ENCODE results near the gene NKAIN2.
"Not testable (repeated sequence)": the region's sequence is repeated elsewhere in the genome, so short reads cannot be mapped to it uniquely, and the experiment has no call there.

The NKAIN2 gene

DNA sequence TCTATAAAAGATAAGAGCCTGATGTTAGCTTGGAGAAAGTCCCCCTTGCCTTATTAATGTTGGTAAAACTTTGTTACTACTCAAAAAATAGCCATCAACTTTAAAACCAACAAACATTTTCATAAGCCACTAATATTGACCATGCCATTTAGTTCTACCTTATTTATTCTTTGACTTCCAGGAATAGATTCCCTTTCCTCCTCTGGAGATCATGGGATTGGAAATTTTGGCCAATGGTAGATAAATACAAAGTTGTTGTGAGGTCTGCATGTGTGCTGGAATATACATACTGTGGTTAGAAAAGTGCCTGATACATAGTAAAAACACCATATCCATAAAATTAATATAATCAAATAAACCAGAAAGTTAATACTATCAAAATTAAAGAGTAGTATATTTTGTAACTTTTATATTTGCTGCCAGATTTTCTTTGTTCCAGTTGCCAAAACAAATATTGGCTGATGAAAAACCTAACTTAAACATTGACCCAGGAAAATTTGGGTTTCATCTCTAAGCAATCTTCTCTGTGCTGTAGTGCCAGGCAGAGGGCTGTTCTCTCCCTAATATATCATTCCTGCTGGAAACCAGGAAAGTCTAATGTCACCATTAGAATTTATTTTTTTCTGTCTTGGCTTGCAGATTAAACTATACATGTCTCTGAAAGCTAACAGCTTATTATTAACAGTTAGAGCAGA lies 169.1 kb downstream of the NKAIN2 start:
- DNase-seq: no peak

DNA sequence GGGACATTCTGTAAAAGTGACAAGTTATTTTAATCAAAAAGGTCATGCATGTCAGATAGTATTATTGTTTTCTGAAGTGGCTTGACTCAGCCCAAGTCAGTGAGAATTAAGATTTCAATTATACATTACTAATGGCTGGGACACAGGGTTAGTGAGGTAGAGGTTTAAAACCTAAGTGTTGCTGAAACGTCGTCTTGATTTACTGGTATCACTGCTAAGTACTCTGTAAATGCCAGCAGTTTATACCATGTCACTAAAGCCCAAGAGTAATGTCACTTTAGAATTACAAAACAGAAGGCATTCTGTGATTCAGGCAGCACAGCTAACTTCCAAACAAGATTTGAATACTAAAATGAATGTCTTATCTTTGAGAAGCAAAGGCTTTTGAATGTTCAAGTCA lies 176.6 kb downstream of the NKAIN2 start:
- DNase-seq: no peak

GRCh38 chr6:123986938-123987337 lies 183.3 kb downstream of the NKAIN2 start:
- no peak for DNase-seq

DNA sequence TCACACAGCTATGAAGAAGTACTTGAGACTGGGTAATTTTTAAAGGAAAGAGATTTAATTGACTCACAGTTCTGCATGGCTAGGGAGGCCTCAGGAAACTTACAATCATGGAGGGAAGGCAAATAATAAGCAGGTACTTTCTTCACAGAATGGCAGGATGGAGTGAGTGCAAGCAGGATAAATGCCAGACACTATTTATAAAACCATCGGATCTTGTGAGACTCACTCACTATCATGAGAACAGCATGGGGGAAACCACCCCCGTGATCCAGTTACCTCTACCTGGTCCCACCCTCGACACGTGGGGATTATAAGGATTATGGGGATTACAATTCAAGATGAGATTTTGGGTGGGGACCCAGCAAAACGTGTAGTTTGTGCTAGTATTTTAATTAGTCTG lies 186.3 kb downstream of the NKAIN2 start:
- DNase-seq: not testable (repeated sequence)

DNA sequence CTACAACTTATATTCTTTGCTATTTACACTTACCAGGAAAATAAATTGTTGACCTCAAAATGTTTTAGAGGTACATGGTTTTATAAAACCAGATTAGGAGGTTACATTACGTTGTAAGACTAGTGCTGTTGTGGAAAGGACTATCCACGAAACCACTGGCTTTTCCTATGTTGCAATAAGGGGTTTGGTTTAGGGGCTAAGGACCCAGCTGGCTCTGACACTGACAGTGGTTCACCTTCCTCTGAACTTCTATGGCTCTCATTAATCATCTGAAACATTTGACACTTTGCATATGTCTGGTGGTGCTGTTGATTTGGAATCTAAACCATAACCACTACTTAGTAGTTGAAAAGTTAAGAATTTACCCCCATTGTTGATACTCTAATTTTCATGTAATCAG lies 186.7 kb downstream of the NKAIN2 start:
- no peak for DNase-seq

GRCh38 chr6:123994168-123994567 lies 190.5 kb downstream of the NKAIN2 start:
- no peak for DNase-seq

GRCh38 chr6:123994891-123995635 lies 191.4 kb downstream of the NKAIN2 start:
- DNase-seq: no peak

DNA sequence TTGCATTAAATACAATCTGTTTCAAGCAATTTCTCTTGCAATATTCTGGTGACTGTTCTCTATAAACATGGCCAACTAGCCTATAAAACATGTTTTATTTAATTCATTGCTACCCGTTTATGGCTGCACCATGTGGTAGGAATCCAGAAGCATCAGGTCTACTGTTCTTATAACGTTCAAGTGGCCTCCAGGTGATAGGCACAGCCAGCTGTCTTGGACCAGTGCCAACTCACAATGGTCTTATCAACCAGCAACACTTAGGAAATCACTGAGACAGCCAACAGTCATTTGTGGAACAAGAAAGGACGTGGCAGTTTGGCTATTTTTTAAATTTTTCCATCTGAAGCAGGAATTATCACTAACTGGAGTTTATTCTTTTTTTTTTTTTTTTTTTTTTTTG lies 193.6 kb downstream of the NKAIN2 start:
- DNase-seq: no peak

DNA sequence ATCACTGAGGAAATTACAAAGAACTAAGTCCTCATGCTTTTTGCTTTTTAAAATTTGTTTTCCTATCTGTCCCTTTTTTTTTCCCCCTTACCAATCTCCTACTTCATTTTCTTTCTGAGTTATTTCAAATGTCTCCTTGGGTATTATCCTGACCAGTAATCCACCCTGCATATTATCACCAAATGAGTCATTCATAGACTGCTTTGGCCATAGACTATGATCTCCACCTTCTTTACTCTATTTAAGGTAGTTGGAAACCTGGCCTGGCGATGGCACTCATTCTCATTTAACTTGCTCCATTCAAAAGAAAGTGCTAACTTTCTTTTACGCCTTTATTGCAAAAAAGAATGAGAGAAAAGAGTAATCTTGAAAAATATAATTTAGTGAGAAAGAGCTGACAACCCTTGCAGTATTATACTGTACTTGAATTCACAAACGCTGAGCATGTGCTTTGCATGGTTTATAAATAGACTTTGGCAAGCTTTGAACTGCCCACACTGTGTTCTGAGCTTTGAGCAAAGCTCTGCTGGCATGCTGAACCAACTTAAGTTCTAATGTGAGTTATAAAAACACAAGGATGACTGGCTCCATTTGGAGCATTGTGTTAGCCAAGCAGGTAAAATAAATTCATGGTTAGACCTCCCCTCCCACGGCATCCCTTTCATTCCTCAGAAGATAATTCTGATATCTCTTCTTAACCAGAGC lies 198.9 kb downstream of the NKAIN2 start:
- no peak for DNase-seq

DNA sequence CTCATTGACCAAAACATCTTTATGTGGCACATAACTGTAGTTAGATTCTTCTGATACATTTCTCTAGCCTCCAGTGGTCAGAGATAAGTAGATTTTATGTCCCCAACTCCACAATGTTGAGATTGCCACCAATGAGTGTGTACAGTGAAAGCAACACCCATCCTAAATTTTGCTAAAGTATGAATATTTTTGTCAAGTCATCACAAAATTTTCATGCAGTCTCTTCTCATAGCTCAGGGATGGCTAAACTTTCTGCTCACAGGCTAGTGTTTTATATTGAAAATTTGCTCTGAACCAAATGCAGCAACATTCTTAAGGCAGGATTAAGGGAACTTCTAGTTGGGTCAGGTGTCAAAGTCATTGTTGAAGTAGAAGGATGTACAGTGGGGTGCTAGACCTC lies 203.6 kb downstream of the NKAIN2 start:
- no peak for DNase-seq

DNA sequence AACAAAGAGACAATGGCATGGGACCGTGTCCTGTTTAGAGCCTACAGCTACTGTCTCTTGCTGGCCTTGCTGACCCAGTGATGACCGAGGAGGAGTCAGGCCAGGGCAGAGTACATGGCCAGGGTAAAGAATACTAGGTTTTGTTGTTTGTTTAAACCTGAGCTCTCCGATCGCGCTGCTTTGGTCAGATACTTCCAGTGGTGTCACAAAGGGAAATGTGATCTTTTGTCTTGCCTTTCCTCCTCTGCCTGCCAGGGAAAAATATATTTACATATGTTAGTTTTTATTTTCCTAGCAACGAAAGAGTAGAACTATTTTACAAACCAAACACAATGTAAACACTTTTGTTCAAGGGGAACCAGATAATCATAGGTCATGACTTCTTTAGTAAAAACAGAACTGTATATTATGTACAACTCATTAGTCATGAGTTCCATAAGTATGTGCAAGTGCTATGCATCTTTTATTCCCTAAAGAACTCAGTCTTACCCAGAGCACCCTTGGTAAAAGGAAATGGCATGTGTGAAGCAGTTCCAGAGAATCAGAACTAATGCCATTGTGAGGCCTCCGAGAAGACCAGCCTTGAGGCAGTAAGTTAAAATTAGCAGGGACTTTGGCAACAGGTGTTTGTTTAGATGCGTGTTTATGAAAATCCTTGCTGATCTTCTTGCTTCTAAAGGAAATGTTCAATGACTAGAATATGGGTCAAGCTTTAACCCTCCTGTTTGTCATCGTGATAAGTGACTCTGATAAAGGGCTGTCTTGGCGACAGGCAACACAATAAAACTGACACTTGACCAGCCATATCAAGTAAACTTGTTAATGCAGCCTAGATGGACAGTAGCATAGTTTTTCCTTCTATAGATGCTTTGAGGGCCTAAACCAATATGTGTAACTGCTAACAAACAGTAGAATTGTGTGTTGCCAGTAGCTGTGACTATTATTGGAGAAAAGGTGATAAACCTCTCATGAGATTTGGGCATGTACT lies 204.6 kb downstream of the NKAIN2 start:
- DNase-seq: no peak

GRCh38 chr6:124008988-124009765 lies 205.5 kb downstream of the NKAIN2 start:
- no peak for DNase-seq

- no peak for DNase-seq
Measured at GRCh38 chr6:124010574-124010973, 206.9 kb downstream of the NKAIN2 start.

DNA sequence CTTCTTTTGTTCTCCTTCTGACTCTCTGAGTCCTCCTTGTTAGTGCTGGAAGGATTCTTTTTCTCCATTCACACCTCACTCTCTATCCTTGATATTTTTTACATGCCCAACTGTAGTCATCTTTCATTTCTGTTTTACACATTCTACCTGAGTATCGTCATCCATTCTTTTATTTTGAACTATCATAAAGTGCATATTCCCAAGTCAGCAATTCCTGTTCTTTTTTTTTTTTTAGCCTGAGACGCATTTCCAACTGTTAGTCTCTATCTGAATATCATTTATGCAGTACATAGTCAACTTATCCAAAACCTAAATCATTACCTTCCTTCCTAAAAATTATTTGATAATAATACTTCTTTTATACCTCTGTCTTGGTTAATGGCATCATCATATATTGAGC lies 207.5 kb downstream of the NKAIN2 start:
- DNase-seq: no peak

- not testable (repeated sequence) for DNase-seq
Measured at GRCh38 chr6:124022051-124022450, 218.4 kb downstream of the NKAIN2 start.

- no peak for DNase-seq
Measured at GRCh38 chr6:124022641-124023040, 219.0 kb downstream of the NKAIN2 start.

DNA sequence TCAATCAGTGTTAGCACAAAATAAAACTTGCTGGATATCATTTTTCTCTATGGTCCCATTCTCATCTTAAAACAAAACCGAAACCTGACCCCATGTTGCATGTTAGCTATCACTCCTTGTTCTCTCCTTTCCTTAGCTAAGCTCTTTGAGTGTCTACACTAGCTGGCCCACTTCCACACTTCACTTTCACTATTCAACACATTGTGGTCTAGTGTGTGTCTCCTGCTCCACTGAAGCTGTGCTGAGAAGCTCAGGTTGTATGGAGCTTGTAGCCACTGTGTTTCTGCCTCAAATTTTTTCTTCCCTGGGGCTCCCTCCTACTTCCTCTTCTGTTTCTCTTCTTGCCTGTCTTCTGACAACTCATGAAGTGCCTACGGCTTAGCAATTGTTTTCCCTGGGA lies 223.0 kb downstream of the NKAIN2 start:
- DNase-seq: no peak

- DNase-seq: no peak
Measured at GRCh38 chr6:124027392-124027791, 223.7 kb downstream of the NKAIN2 start.

- no peak for DNase-seq
Measured at GRCh38 chr6:124028117-124028516, 224.5 kb downstream of the NKAIN2 start.

DNA sequence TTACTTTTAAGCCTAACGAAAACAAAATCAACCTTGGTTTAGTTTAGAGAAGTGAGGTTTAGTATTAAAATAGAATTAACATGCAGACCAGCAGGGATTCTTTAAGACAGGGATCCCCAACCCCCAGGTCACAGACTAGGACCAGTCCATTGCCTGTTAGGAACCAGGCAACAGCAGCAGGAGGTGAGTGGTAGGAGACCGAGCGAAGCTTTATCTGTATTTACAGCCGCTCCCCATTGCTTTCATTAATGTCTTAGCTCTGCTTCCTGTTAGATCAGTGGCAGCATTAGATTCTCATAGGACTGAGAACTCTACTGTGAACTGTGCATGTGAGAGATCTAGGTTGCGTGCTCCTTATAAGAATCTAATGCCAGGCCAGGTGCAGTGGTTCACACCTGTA lies 225.9 kb downstream of the NKAIN2 start:
- no peak for DNase-seq

GRCh38 chr6:124033501-124033900 lies 229.8 kb downstream of the NKAIN2 start:
- no peak for DNase-seq

DNA sequence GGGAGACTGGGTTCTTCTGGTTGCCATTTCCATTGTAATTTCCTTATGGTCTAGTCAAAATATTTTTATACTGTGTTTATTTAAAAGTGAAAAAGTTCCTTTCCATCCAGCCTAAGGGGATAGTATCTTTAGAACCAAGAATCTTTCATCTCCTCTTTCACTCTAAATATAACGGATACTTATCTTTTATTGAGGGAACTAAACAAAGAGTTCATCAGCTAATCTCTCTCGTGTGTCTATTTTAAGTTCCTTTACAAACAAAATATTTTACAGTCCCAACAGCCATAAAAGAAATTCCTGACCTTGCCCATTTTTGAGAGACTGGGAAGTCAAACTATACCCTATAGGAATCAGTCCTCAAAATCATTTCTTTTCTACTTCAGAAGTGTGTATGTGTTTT lies 232.7 kb downstream of the NKAIN2 start:
- no peak for DNase-seq

Data from CD4-positive, alpha-beta T cell treated with Interleukin-4 for 4 hours (primary cell).